Activated T-cell treated with anti-CD3 and anti-CD28 coated beads, Interleukin-2, amount 50 U/mL, for 1 hour (primary cell): ENCODE data around the gene GPC4.
"Not testable (repeated sequence)": the region's sequence is repeated elsewhere in the genome, so short reads cannot be mapped to it uniquely, and the experiment has no call there.

Source experiments
- DNase-seq: peaks from one replicate; pipeline ENCODE4 v3.0.0-alpha.2; 2020

The GPC4 gene

GRCh38 chrX:133364865-133365264 is 50.4 kb downstream of the GPC4 start:
- no peak for DNase-seq

- no peak for DNase-seq
These were observed 51.1 kb downstream of the GPC4 start for GRCh38 chrX:133364196-133364595.

GRCh38 chrX:133362538-133362937 is 52.8 kb downstream of the GPC4 start:
- no peak for DNase-seq

GRCh38 chrX:133359466-133359865 is 55.8 kb downstream of the GPC4 start:
- DNase-seq: no peak

GRCh38 chrX:133353233-133353632 is 62.1 kb downstream of the GPC4 start:
- DNase-seq: no peak

GRCh38 chrX:133350751-133351150 is 64.5 kb downstream of the GPC4 start:
- no peak for DNase-seq

GRCh38 chrX:133346026-133346425 is 69.3 kb downstream of the GPC4 start:
- DNase-seq: no peak

- DNase-seq: no peak
These were observed 75.7 kb downstream of the GPC4 start for GRCh38 chrX:133339566-133339965.

GRCh38 chrX:133337250-133337649 is 78.0 kb downstream of the GPC4 start:
- no peak for DNase-seq

- DNase-seq: no peak
These were observed 80.3 kb downstream of the GPC4 start for GRCh38 chrX:133335027-133335426.

GRCh38 chrX:133333154-133333750 is 82.0 kb downstream of the GPC4 start:
- no peak for DNase-seq

- no peak for DNase-seq
These were observed 82.6 kb downstream of the GPC4 start for GRCh38 chrX:133332737-133333136.

GRCh38 chrX:133330956-133331355 is 84.3 kb downstream of the GPC4 start:
- DNase-seq: no peak

- DNase-seq: no peak
These were observed 89.9 kb downstream of the GPC4 start for GRCh38 chrX:133325422-133325821.

- no peak for DNase-seq
These were observed 91.9 kb downstream of the GPC4 start for GRCh38 chrX:133323431-133323830.

GRCh38 chrX:133322269-133322668 is 93.0 kb downstream of the GPC4 start:
- not testable (repeated sequence) for DNase-seq

- DNase-seq: no peak
These were observed 93.8 kb downstream of the GPC4 start for GRCh38 chrX:133321451-133321850.

- DNase-seq: no peak
These were observed 101.0 kb downstream of the GPC4 start for GRCh38 chrX:133314281-133314680.

GRCh38 chrX:133308499-133308897 is 106.8 kb downstream of the GPC4 start:
- no peak for DNase-seq

GRCh38 chrX:133307637-133308498 is 107.4 kb downstream of the GPC4 start:
- DNase-seq: no peak

GRCh38 chrX:133307094-133307493 is 108.2 kb downstream of the GPC4 start:
- no peak for DNase-seq

GRCh38 chrX:133306316-133306715 is 109.0 kb downstream of the GPC4 start:
- DNase-seq: no peak

- DNase-seq: no peak
These were observed 109.9 kb downstream of the GPC4 start for GRCh38 chrX:133305348-133305747.

- DNase-seq: no peak
These were observed 112.4 kb downstream of the GPC4 start for GRCh38 chrX:133302775-133303445.
